Measurements from ENCODE around the gene STIM1.

- TF ChIP-seq CTCF (IDR thresholded peaks at IDR 0.05) (no peak), ZBTB21 (CRISPR knock-in tag; IDR thresholded peaks at IDR 0.05; ENCODE audit: borderline replicate concordance) (no peak), CBFB (CRISPR knock-in tag; IDR thresholded peaks at IDR 0.05; ENCODE audit: low read depth) (no peak), USF2 (CRISPR knock-in tag; IDR thresholded peaks at IDR 0.05) (no peak), ZMAT4 (CRISPR knock-in tag; IDR thresholded peaks at IDR 0.05) (no peak), PRDM15 (CRISPR knock-in tag; IDR thresholded peaks at IDR 0.05) (no peak), MAX (CRISPR knock-in tag; IDR thresholded peaks at IDR 0.05) (no peak)
Measured at GRCh38 chr11:3989921-3990290, 134.4 kb downstream of the STIM1 start.

All from WTC11 (cell line).